Measurements from ENCODE around the gene LMCD1. TPM values are rescaled to one million over a fixed set of nuclear protein-coding genes. Genes with fewer than 3 reads are reported as not detected.

LMCD1 gene
- total RNA-seq, 1 donor from 2014 or later = 9.5 TPM

- H3K4me1 Mint-ChIP-seq (ENCODE audit: unreplicated experiment) = peaks cover 3% of the 10 kb centered on the region
- H3K27me3 Mint-ChIP-seq (ENCODE audit: unreplicated experiment) = no peaks in the 10 kb centered on the region
- H3K27ac Mint-ChIP-seq (ENCODE audit: unreplicated experiment) = no peak overlapping the region
- no peaks in the 10 kb centered on the region for H3K9me3 Mint-ChIP-seq (ENCODE audit: unreplicated experiment)
- TF ChIP-seq CTCF (IDR thresholded peaks at IDR 0.05; ENCODE audit: unreplicated experiment) = no peak
- DNase-seq (ENCODE audit: low spot score) = no peak
- H3K4me3 Mint-ChIP-seq (ENCODE audit: unreplicated experiment) = no peak overlapping the region
- no peaks in the 10 kb centered on the region for H3K36me3 Mint-ChIP-seq (ENCODE audit: low read depth, unreplicated experiment)
Observed at GRCh38 chr3:8473029-8473428, 28.6 kb upstream of the LMCD1 start.

GRCh38 chr3:8473990-8474389 is 27.6 kb upstream of the LMCD1 start:
- Mint-ChIP-seq H3K27me3 (ENCODE audit: unreplicated experiment) (no peaks in the 10 kb centered on the region), H3K4me1 (ENCODE audit: unreplicated experiment) (peaks cover 3% of the 10 kb centered on the region), H3K9me3 (ENCODE audit: unreplicated experiment) (no peaks in the 10 kb centered on the region), H3K36me3 (ENCODE audit: low read depth, unreplicated experiment) (no peaks in the 10 kb centered on the region), H3K4me3 (ENCODE audit: unreplicated experiment) (no peak overlapping the region), H3K27ac (ENCODE audit: unreplicated experiment) (no peak overlapping the region)
- DNase-seq (ENCODE audit: low spot score) = no peak
- TF ChIP-seq CTCF (IDR thresholded peaks at IDR 0.05; ENCODE audit: unreplicated experiment) = no peak

GRCh38 chr3:8474991-8475390 is 26.6 kb upstream of the LMCD1 start:
- H3K27me3 Mint-ChIP-seq (ENCODE audit: unreplicated experiment) = no peaks in the 10 kb centered on the region
- H3K4me3 Mint-ChIP-seq (ENCODE audit: unreplicated experiment) = no peak overlapping the region
- H3K27ac Mint-ChIP-seq (ENCODE audit: unreplicated experiment) = no peak overlapping the region
- no peaks in the 10 kb centered on the region for H3K9me3 Mint-ChIP-seq (ENCODE audit: unreplicated experiment)
- no peaks in the 10 kb centered on the region for H3K36me3 Mint-ChIP-seq (ENCODE audit: low read depth, unreplicated experiment)
- no peak for DNase-seq (ENCODE audit: low spot score)
- TF ChIP-seq CTCF (IDR thresholded peaks at IDR 0.05; ENCODE audit: unreplicated experiment) = no peak
- H3K4me1 Mint-ChIP-seq (ENCODE audit: unreplicated experiment) = peaks cover 3% of the 10 kb centered on the region

GRCh38 chr3:8480699-8481098 is 20.9 kb upstream of the LMCD1 start:
- peaks cover 4% of the 10 kb centered on the region for H3K4me1 Mint-ChIP-seq (ENCODE audit: unreplicated experiment)
- H3K27ac Mint-ChIP-seq (ENCODE audit: unreplicated experiment) = no peak overlapping the region
- DNase-seq (ENCODE audit: low spot score) = no peak

GRCh38 chr3:8481380-8481779 is 20.2 kb upstream of the LMCD1 start:
- Mint-ChIP-seq H3K4me3 (ENCODE audit: unreplicated experiment) (no peak overlapping the region), H3K9me3 (ENCODE audit: unreplicated experiment) (no peaks in the 10 kb centered on the region), H3K27ac (ENCODE audit: unreplicated experiment) (no peak overlapping the region), H3K4me1 (ENCODE audit: unreplicated experiment) (peaks cover 4% of the 10 kb centered on the region), H3K36me3 (ENCODE audit: low read depth, unreplicated experiment) (no peaks in the 10 kb centered on the region), H3K27me3 (ENCODE audit: unreplicated experiment) (no peaks in the 10 kb centered on the region)
- TF ChIP-seq CTCF (IDR thresholded peaks at IDR 0.05; ENCODE audit: unreplicated experiment) = no peak
- no peak for DNase-seq (ENCODE audit: low spot score)

More at GRCh38 chr3:8480699-8481098, 20.9 kb upstream of the LMCD1 start:
- Mint-ChIP-seq H3K27me3 (ENCODE audit: unreplicated experiment) (no peaks in the 10 kb centered on the region), H3K9me3 (ENCODE audit: unreplicated experiment) (no peaks in the 10 kb centered on the region), H3K4me3 (ENCODE audit: unreplicated experiment) (no peak overlapping the region), H3K36me3 (ENCODE audit: low read depth, unreplicated experiment) (no peaks in the 10 kb centered on the region)
- no peak for TF ChIP-seq CTCF (IDR thresholded peaks at IDR 0.05; ENCODE audit: unreplicated experiment)

All from endothelial cell (in vitro differentiated cells).